GM12878 (cell line): ENCODE data around the gene CHL1. TPM values are rescaled to one million over a fixed set of nuclear protein-coding genes. Genes with fewer than 3 reads are reported as not detected.

Experiments used
- ATAC-seq: fragments of 200-7000 bp; cut with Tn5 transposase; 3 replicates; pipeline ENCODE4 v1.9.1; 2020; ENCODE audit warnings: mild to moderate bottlenecking, moderate library complexity
- BruUV-seq: library from RNA; stranded (reverse); fragments of 400-500 nt; replicated peaks from 2 replicates; lab custom pipeline; 2021; lab: Mats Ljungman, UMichigan
- CTCF ChIA-PET: fragments of 300-600 bp; sonication (Branson Sonifier 250); formaldehyde crosslinking; extraction: SDS; loops from one replicate; lab custom pipeline; 2021; ENCODE audit warnings: inconsistent platforms; lab: Yijun Ruan, JAX
- POLR2A ChIA-PET: fragments of 350-600 bp; formaldehyde crosslinking; extraction: SDS; loops from one replicate; lab custom pipeline; 2021; ENCODE audit warnings: inconsistent platforms; lab: Charles Lee
- RAD21 ChIA-PET: fragments of 300-600 bp; sonication (Branson Sonifier 250); formaldehyde crosslinking; loops from one replicate; lab custom pipeline; 2023; ENCODE audit warnings: antibody characterized with exemption; ENCODE audit not compliant: unreplicated experiment; lab: Charles Lee
- SMC1A ChIA-PET: fragments of 300-600 bp; sonication (Branson Sonifier 250); formaldehyde crosslinking; loops from one replicate; lab custom pipeline; 2023; ENCODE audit not compliant: unreplicated experiment, uncharacterized antibody; lab: Charles Lee
- DNase-seq: peaks from one replicate; pipeline ENCODE4 v3.0.0-alpha.2; 2011; ENCODE audit warnings: low read depth, low spot score
- FAIRE-seq: peaks from 3 replicates; lab custom pipeline; 2011; peaks lifted over from hg19 to GRCh38; lab: Jason Lieb, UNC
- H2AFZ ChIP-seq: 2 replicates; pipeline ENCODE4 v1.6.0; 2011; ENCODE audit warnings: low read depth, low read length, control low read depth; ENCODE audit not compliant: control insufficient read depth
- H3K27ac ChIP-seq: 2 replicates; pipeline ENCODE4 v1.5.1; 2011; ENCODE audit warnings: control low read depth; ENCODE audit not compliant: control insufficient read depth, insufficient read depth
- H3K27me3 ChIP-seq, 2 experiments: replicated peaks in 1 of 2; 2 replicates each; pipeline versions ENCODE4 v1.6.0 to v1.6.1; 2011; ENCODE audit warnings: low read length in 1 of 2; ENCODE audit not compliant: control insufficient read depth in 2 of 2, insufficient read depth in 2 of 2
- H3K36me3 ChIP-seq, 2 experiments: 2 replicates each; pipeline ENCODE4 v1.5.1; 2011; ENCODE audit warnings: low read length in 1 of 2; ENCODE audit not compliant: control insufficient read depth in 2 of 2, insufficient read depth in 2 of 2
- H3K4me1 ChIP-seq: 2 replicates; pipeline ENCODE4 v1.6.1; 2011; ENCODE audit warnings: mild to moderate bottlenecking, low read length, moderate library complexity, mixed read lengths; ENCODE audit not compliant: control insufficient read depth, insufficient read depth
- H3K4me2 ChIP-seq: 2 replicates; pipeline ENCODE4 v1.6.0; 2011; ENCODE audit warnings: control low read depth; ENCODE audit not compliant: control insufficient read depth, insufficient read depth
- H3K4me3 ChIP-seq: fragments of 200-600 bp; sonication (generic); 2 replicates; pipeline ENCODE4 v1.5.1; 2016
- H3K79me2 ChIP-seq: 2 replicates; pipeline ENCODE4 v1.6.0; 2011; ENCODE audit warnings: low read length; ENCODE audit not compliant: control insufficient read depth, insufficient read depth
- H3K9ac ChIP-seq: 2 replicates; pipeline ENCODE4 v1.8.0; 2011; ENCODE audit warnings: low read length, control low read depth, mixed read lengths; ENCODE audit not compliant: control insufficient read depth, insufficient read depth
- H3K9me3 ChIP-seq: replicated peaks from 3 replicates; pipeline ENCODE4 v1.5.1; 2011; ENCODE audit warnings: mild to moderate bottlenecking, low read length; ENCODE audit not compliant: control insufficient read depth, insufficient read depth
- H4K20me1 ChIP-seq: 2 replicates; pipeline ENCODE4 v1.6.0; 2011; ENCODE audit not compliant: control insufficient read depth, insufficient read depth
- BMI1 ChIP-seq: fragments of 450-650 bp; IDR thresholded peaks from 2 replicates; pipeline ENCODE4 v1.6.1; 2016; ENCODE audit warnings: mild to moderate bottlenecking, moderate library complexity, borderline replicate concordance
- CHD2 ChIP-seq: IDR thresholded peaks from 2 replicates; pipeline ENCODE4 v1.6.1; 2011; ENCODE audit warnings: low read depth, low read length, improper control_type of control experiment, borderline replicate concordance
- FOXM1 ChIP-seq: IDR thresholded peaks from 2 replicates; pipeline ENCODE4 v1.6.1; 2012; ENCODE audit warnings: low read depth, mild to moderate bottlenecking, inconsistent platforms, low read length, moderate library complexity
- HDGF ChIP-seq: fragments of 450-650 bp; IDR thresholded peaks from 2 replicates; pipeline ENCODE4 v1.6.1; 2016; ENCODE audit warnings: antibody characterized with exemption
- MXI1 ChIP-seq: fragments of 150-350 bp; IDR thresholded peaks from 2 replicates; pipeline ENCODE4 v1.6.1; 2011; ENCODE audit warnings: low read depth, mild to moderate bottlenecking, inconsistent platforms, low read length, improper control_type of control experiment
- POU2F2 ChIP-seq: IDR thresholded peaks from 3 replicates; pipeline ENCODE4 v1.6.1; 2011; ENCODE audit warnings: low read depth, mild to moderate bottlenecking, low read length, borderline replicate concordance
- RCOR1 ChIP-seq: conservative IDR thresholded peaks from 2 replicates; pipeline ENCODE4 v1.6.1; 2012; ENCODE audit warnings: low read depth, low read length, improper control_type of control experiment
- RFX5 ChIP-seq: IDR thresholded peaks from 2 replicates; pipeline ENCODE4 v1.6.1; 2011; ENCODE audit warnings: low read depth, low read length, improper control_type of control experiment
- SMAD1 ChIP-seq: fragments of 450-650 bp; IDR thresholded peaks from 2 replicates; pipeline ENCODE4 v1.6.1; 2018; ENCODE audit warnings: mild to moderate bottlenecking, low read depth; ENCODE audit not compliant: partially characterized antibody
- SMARCA5 ChIP-seq: fragments of 450-650 bp; IDR thresholded peaks from 2 replicates; pipeline ENCODE4 v1.6.1; 2017; ENCODE audit warnings: mild to moderate bottlenecking
- SPI1 ChIP-seq: IDR thresholded peaks from 2 replicates; pipeline ENCODE4 v1.6.1; 2011; ENCODE audit warnings: low read depth, mild to moderate bottlenecking, low read length, moderate library complexity, borderline replicate concordance; ENCODE audit not compliant: insufficient read depth
- TCF3 ChIP-seq: IDR thresholded peaks from 2 replicates; pipeline ENCODE4 v1.6.1; 2012; ENCODE audit warnings: low read depth, mild to moderate bottlenecking, low read length, borderline replicate concordance; ENCODE audit not compliant: insufficient read depth
- TCF7 ChIP-seq: IDR thresholded peaks from 2 replicates; pipeline ENCODE4 v1.6.1; 2014; ENCODE audit warnings: antibody characterized with exemption, borderline replicate concordance
- USF1 ChIP-seq: IDR thresholded peaks from 2 replicates; pipeline ENCODE4 v1.6.1; 2011; ENCODE audit warnings: borderline replicate concordance, low read depth, mild to moderate bottlenecking, moderate library complexity, mixed read lengths, low read length; ENCODE audit not compliant: insufficient read depth; ENCODE audit errors: extremely low read length
- YY1 ChIP-seq: IDR thresholded peaks from 2 replicates; pipeline ENCODE4 v1.6.1; 2011; ENCODE audit warnings: low read depth, mild to moderate bottlenecking, low read length
- ZSCAN29 ChIP-seq: fragments of 450-650 bp; IDR thresholded peaks from 2 replicates; pipeline ENCODE4 v1.6.1; 2017; ENCODE audit warnings: mild to moderate bottlenecking, moderate library complexity
- WGBS: methylation state at CpG from one replicate; pipeline ENCODE4 v1.1.6; 2016; ENCODE audit warnings: low lambda C conversion rate; ENCODE audit not compliant: insufficient replicate concordance, insufficient coverage; ENCODE audit errors: missing lambda C conversion rate; 5-methylcytosine and 5-hydroxymethylcytosine counted together
- in situ Hi-C: fragments of 300-500 bp; cut with MboI; formaldehyde crosslinking; loops from 9 replicates; pipeline ENCODE4 v1.14.3; 2018; ENCODE audit warnings: mixed read lengths
- intact Hi-C: fragments of 100-400 bp; cut with micrococcal nuclease; formaldehyde crosslinking; loops from one replicate; pipeline ENCODE4 v1.14.2; 2022; ENCODE audit not compliant: unreplicated experiment
- polyA plus RNA-seq, 11 experiments: library from polyadenylated mRNA; depleted of rRNA in 4 of 11; unstranded in 6 of 11; stranded (reverse) in 5 of 11; fragments of >200 nt; fragmentation: Nextera tagmentation in 4 of 11; fragmentation: Illumina TruSeq in 1 of 11; extraction: Ambion mirVana in 4 of 11; extraction: Trizol in 1 of 11; gene quantifications; 1 replicate in 1 of 11; 2 replicates in 10 of 11; pipeline versions ENCODE4 v1.2.1 to v1.2.3, GENCODE V29; 2011 to 2016; ENCODE audit warnings: inconsistent platforms in 2 of 11, missing spikeins in 2 of 11, low read depth in 1 of 11
- total RNA-seq, 4 experiments: library from RNA; depleted of rRNA in 3 of 4; stranded (reverse); fragments of >200 nt in 3 of 4; fragmentation: Illumina TruSeq in 1 of 4; extraction: Trizol in 1 of 4; gene quantifications; 2 replicates each; pipeline versions ENCODE4 v1.2.1 to v1.2.3, GENCODE V29; 2013 to 2021

Gene CHL1
- total and polyA plus RNA-seq, 10 of the 15 experiments (the other 5 are each of a cell fraction or from before 2014, with no cell fraction given), result 0.71 to 30.4 (median 1.8) TPM

- H3K27ac ChIP-seq, result no peak overlapping the region
- H2AFZ ChIP-seq, result no peak overlapping the region
- H3K36me3 ChIP-seq, result no peaks in the 10 kb centered on the region
- H3K79me2 ChIP-seq, result no peaks in the 10 kb centered on the region
- H3K4me1 ChIP-seq, result peaks cover 18% of the 10 kb centered on the region
- no peak for DNase-seq
- no peak overlapping the region for H3K4me2 ChIP-seq
- no peaks in the 10 kb centered on the region for H3K27me3 ChIP-seq
- no peaks in the 10 kb centered on the region for H3K9me3 ChIP-seq
- H3K9ac ChIP-seq, result no peak overlapping the region
- FAIRE-seq, result no peak
- intact Hi-C loops (loop anchor here (5.0 kb wide), 2 partner anchors 63 to 78 kb away; partner anchors contain the start of gene CHL1), in situ Hi-C loops (no loop called here)
- no peak for ATAC-seq
- TF ChIP-seq FOXM1 (no peak), HDGF (no peak), RFX5 (peak; percentile 56; the same call in 1 of the 2 replicates), YY1 (no peak), RCOR1 (no peak), MXI1 (no peak)
- SMC1A ChIA-PET, result interaction anchor here (0.5 to 3.9 kb wide), 13 partner anchors 13 to 205 kb away, joined by 3 to 28 read pairs (median 3); no protein-coding TSS in a partner anchor
- no peaks in the 10 kb centered on the region for H4K20me1 ChIP-seq
- RAD21 ChIA-PET, result interaction anchor here (0.6 to 8.8 kb wide), 5 partner anchors 10 to 78 kb away, joined by 3 to 83 read pairs (median 10); no protein-coding TSS in a partner anchor
- H3K4me3 ChIP-seq, result no peak overlapping the region
- no TSS peak for BruUV-seq
- POLR2A ChIA-PET, result interaction anchor here (1.9 kb wide), 1 partner anchor 80 kb away, joined by 5 read pairs; no protein-coding TSS in a partner anchor
- WGBS, result 39% methylated on average over 2 of the region's 2 CpGs
- CTCF ChIA-PET, result interaction anchor here (0.7 to 1.5 kb wide), 5 partner anchors 53 to 138 kb away, joined by 3 to 7 read pairs (median 5); no protein-coding TSS in a partner anchor
Observed at GRCh38 chr3:274927-275326, 78.4 kb downstream of the CHL1 start.

- DNase-seq (no peak), FAIRE-seq (peak; percentile 75), ATAC-seq (peak; percentile 27)
- no peak overlapping the region; the same call in 1 of the 2 replicates for H3K9ac ChIP-seq
- H3K36me3 ChIP-seq, result no peaks in the 10 kb centered on the region
- BruUV-seq, result no TSS peak
- H3K4me3 ChIP-seq, result 0 out of 2 replicates have a peak overlapping the region, but pooled peaks have one; percentile 12
- peaks cover 1% of the 10 kb centered on the region; the same call in 2 of the 3 replicates for H3K9me3 ChIP-seq
- no peak overlapping the region; the same call in 1 of the 2 replicates for H2AFZ ChIP-seq
- SMC1A ChIA-PET, result interaction anchor here (0.6 to 5.6 kb wide), 20 partner anchors 8 to 153 kb away, joined by 3 to 69 read pairs (median 6); no protein-coding TSS in a partner anchor
- intact Hi-C loops, result loop anchor here (1.0 to 5.0 kb wide), 4 partner anchors 12 to 81 kb away; partner anchors contain the start of gene CHL1
- RAD21 ChIA-PET, result interaction anchor here (0.6 to 5.2 kb wide), 12 partner anchors 8 to 235 kb away, joined by 3 to 113 read pairs (median 4); no protein-coding TSS in a partner anchor
- peak overlapping the region; percentile 13; the same call in 1 of the 2 replicates for H3K27ac ChIP-seq
- H3K27me3 ChIP-seq, result no peaks in the 10 kb centered on the region
- WGBS, result 0% methylated on average over 1 of the region's 1 CpG
- in situ Hi-C loops, result no loop called here
- peaks cover 18% of the 10 kb centered on the region for H3K4me1 ChIP-seq
- H3K79me2 ChIP-seq, result no peaks in the 10 kb centered on the region
- POLR2A ChIA-PET, result interaction anchor here (1.0 to 3.6 kb wide), 5 partner anchors 12 to 76 kb away, joined by 3 to 22 read pairs (median 5); no protein-coding TSS in a partner anchor
- peak overlapping the region; percentile 77 for H3K4me2 ChIP-seq
- CTCF ChIA-PET, result interaction anchor here (1.3 to 3.6 kb wide), 5 partner anchors 12 to 76 kb away, joined by 4 to 37 read pairs (median 6); no protein-coding TSS in a partner anchor
- H4K20me1 ChIP-seq, result no peaks in the 10 kb centered on the region
- TF ChIP-seq BMI1 (no peak), POU2F2 (no peak), CHD2 (no peak), SMARCA5 (no peak), ZSCAN29 (no peak), SPI1 (peak; percentile 26; the same call in 1 of the 2 replicates), USF1 (no peak), SMAD1 (no peak), TCF7 (no peak), TCF3 (no peak)
Observed at GRCh38 chr3:277873-278272, 81.3 kb downstream of the CHL1 start.
